T-cell (primary cell): ENCODE measurements around the gene PRSS2. TPM values are rescaled to one million over a fixed set of nuclear protein-coding genes. Genes with fewer than 3 reads are reported as not detected.
A peak's percentile ranks its signal among the peaks of the same experiment; 100 is the strongest.

Source experiments
- ATAC-seq, 4 experiments: fragments of 200-7000 bp in 3 of 4; fragments of 150-1000 bp in 1 of 4; cut with Tn5 transposase; replicated peaks in 1 of 4; 1 replicate in 3 of 4; 2 replicates in 1 of 4; pipeline ENCODE4 v1.10.0; 2021; ENCODE audit warnings: moderate library complexity in 3 of 4, mild to moderate bottlenecking in 2 of 4, moderate number of reproducible peaks in 1 of 4
- CTCF ChIA-PET, 2 donors: fragments of 300-600 bp; sonication (Branson Sonifier 250); formaldehyde crosslinking; loops; one replicate each; lab custom pipeline; 2022; ENCODE audit warnings: antibody characterized with exemption in 2 of 2; lab: Charles Lee
- POLR2A ChIA-PET, 2 donors: fragments of 300-600 bp; sonication (Branson Sonifier 250); formaldehyde crosslinking; loops; one replicate each; lab custom pipeline; 2022; ENCODE audit warnings: antibody characterized with exemption in 2 of 2; lab: Charles Lee
- DNase-seq, 35 experiments: peaks; one replicate each; pipeline versions ENCODE4 v3.0.0 to v3.0.0-alpha.2; 2013 to 2023
- H3K27ac ChIP-seq: one replicate; pipeline ENCODE4 v1.5.1; 2013; ENCODE audit warnings: low read length
- H3K27me3 ChIP-seq, 2 experiments: replicated peaks in 1 of 2; 1 replicate in 1 of 2; 2 replicates in 1 of 2; pipeline versions ENCODE4 v1.6.1 to v1.7.0; 2013; ENCODE audit warnings: low read length in 1 of 2, mixed read lengths in 1 of 2; ENCODE audit not compliant: control insufficient read depth in 2 of 2, insufficient read depth in 2 of 2; ENCODE audit errors: extremely low read depth in 1 of 2
- H3K36me3 ChIP-seq, 2 donors: 1 replicate in 1 of 2; 2 replicates in 1 of 2; pipeline versions ENCODE4 v1.6.1 to v1.7.0; 2013; ENCODE audit warnings: low read length in 1 of 2; ENCODE audit not compliant: control insufficient read depth in 2 of 2, insufficient read depth in 1 of 2; ENCODE audit errors: extremely low read depth in 1 of 2
- H3K4me1 ChIP-seq, 2 experiments: 1 replicate in 1 of 2; 2 replicates in 1 of 2; pipeline versions ENCODE4 v1.6.1 to v1.7.0; 2013; ENCODE audit warnings: low read length in 2 of 2, mixed read lengths in 1 of 2; ENCODE audit not compliant: insufficient read depth in 2 of 2, control insufficient read depth in 1 of 2; ENCODE audit errors: extremely low read depth in 1 of 2
- H3K4me3 ChIP-seq, 2 donors: 1 replicate in 1 of 2; 2 replicates in 1 of 2; pipeline versions ENCODE4 v1.5.1 to v1.7.0; 2013; ENCODE audit warnings: mild to moderate bottlenecking in 2 of 2, low read length in 1 of 2, moderate library complexity in 1 of 2; ENCODE audit not compliant: control insufficient read depth in 1 of 2; ENCODE audit errors: extremely low read depth in 1 of 2
- H3K9me3 ChIP-seq: 2 replicates; pipeline ENCODE4 v1.7.0; 2013
- H3K27ac Mint-ChIP-seq, 2 donors: one replicate each; pipeline ENCODE4 v1.8.0; 2020 to 2021; ENCODE audit warnings: mild to moderate bottlenecking in 2 of 2, mixed read lengths in 2 of 2
- H3K27me3 Mint-ChIP-seq, 2 donors: one replicate each; pipeline ENCODE4 v1.8.0; 2021 to 2022; ENCODE audit warnings: mixed read lengths in 2 of 2
- H3K36me3 Mint-ChIP-seq: one replicate; pipeline ENCODE4 v1.8.0; 2021; ENCODE audit warnings: mixed read lengths
- H3K4me1 Mint-ChIP-seq, 3 donors: one replicate each; pipeline ENCODE4 v1.8.0; 2020 to 2022; ENCODE audit warnings: mixed read lengths in 3 of 3, mild to moderate bottlenecking in 1 of 3
- H3K4me3 Mint-ChIP-seq, 3 donors: one replicate each; pipeline ENCODE4 v1.8.0; 2020 to 2022; ENCODE audit warnings: mild to moderate bottlenecking in 3 of 3, mixed read lengths in 3 of 3, moderate library complexity in 3 of 3
- H3K9me3 Mint-ChIP-seq, 3 donors: one replicate each; pipeline ENCODE4 v1.8.0; 2020 to 2022; ENCODE audit warnings: mixed read lengths in 3 of 3
- WGBS: methylation state at CpG from one replicate; pipeline ENCODE4 v1.1.5; 2013; ENCODE audit warnings: missing lambda C conversion rate; ENCODE audit not compliant: insufficient coverage; 5-methylcytosine and 5-hydroxymethylcytosine counted together
- total RNA-seq, 35 experiments: library from RNA in 6 of 35; stranded (reverse) in 6 of 35; fragments of 120-200 nt in 1 of 35; gene quantifications; one replicate each; pipeline versions ENCODE4 v1.2.1 to v1.2.4 and lab custom pipeline; 2013 to 2026

PRSS2 gene
- total RNA-seq, 5 donors from 2014 or later (not counting 1 experiment from before 2014, with no cell fraction given): 47.1 to 64.6 (median 57.7) TPM; not detected in 2

GRCh38 chr7:142807855-142808460 is 37.2 kb downstream of the PRSS2 start:
- POLR2A ChIA-PET: interaction anchor here (0.6 to 11.5 kb wide), 15 partner anchors 10 to 487 kb away, joined by 3 to 577 read pairs (median 5); no protein-coding TSS in a partner anchor

DNA sequence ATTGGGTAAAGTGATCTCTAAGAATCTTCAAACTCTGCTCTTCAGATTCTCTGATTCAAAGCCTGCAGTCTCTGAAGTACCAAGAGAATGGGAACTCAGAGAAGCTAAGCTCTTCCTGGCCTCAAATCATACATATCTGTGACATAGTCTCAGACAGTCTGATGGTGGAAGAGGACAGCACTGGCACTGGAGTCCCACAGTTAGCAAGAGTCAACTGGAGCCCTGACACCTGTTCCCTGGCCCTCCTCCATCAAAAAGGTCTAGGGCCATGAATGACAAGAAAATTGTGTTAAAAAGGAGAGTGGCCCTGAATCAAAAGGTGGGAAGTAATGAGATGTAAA is 37.7 kb downstream of the PRSS2 start:
- H3K4me1 ChIP-seq: peaks cover 88 to 94% of the 10 kb centered on the region in 2 experiments
- H3K9me3 ChIP-seq: no peaks in the 10 kb centered on the region
- no peaks in the 10 kb centered on the region for H3K27me3 Mint-ChIP-seq
- ATAC-seq: peak; percentile 42 to 54 (median 48)
- peak overlapping the region; percentile 97 for H3K27ac ChIP-seq
- CTCF ChIA-PET: interaction anchor here (0.7 to 10.8 kb wide), 21 partner anchors 9 to 598 kb away, joined by 3 to 382 read pairs (median 4); no protein-coding TSS in a partner anchor
- peaks cover 0 to 9% of the 10 kb centered on the region in 2 donors for H3K36me3 ChIP-seq
- H3K9me3 Mint-ChIP-seq: no peaks in the 10 kb centered on the region
- H3K4me3 Mint-ChIP-seq: peak overlapping the region; percentile 82 to 93 (median 83)
- H3K27ac Mint-ChIP-seq: peak overlapping the region; percentile 100
- H3K4me1 Mint-ChIP-seq: peaks cover 97 to 99% (median 99%) of the 10 kb centered on the region in 3 donors
- H3K27me3 ChIP-seq: no peaks in the 10 kb centered on the region
- H3K4me3 ChIP-seq: peak overlapping the region; percentile 35 to 41
- POLR2A ChIA-PET: interaction anchor here (0.6 to 11.5 kb wide), 16 partner anchors 11 to 487 kb away, joined by 3 to 577 read pairs (median 4); no protein-coding TSS in a partner anchor
- peak in 4 of 35 experiments; percentile 39 to 53 (median 47) for DNase-seq
- peaks cover 13% of the 10 kb centered on the region for H3K36me3 Mint-ChIP-seq

More at GRCh38 chr7:142807855-142808460, 37.2 kb downstream of the PRSS2 start:
- peaks cover 87 to 94% of the 10 kb centered on the region in 2 experiments for H3K4me1 ChIP-seq
- peak overlapping the region; percentile 97 for H3K27ac ChIP-seq
- Mint-ChIP-seq H3K4me1 (peaks cover 97 to 99% (median 99%) of the 10 kb centered on the region in 3 donors), H3K27me3 (no peaks in the 10 kb centered on the region), H3K36me3 (peaks cover 18% of the 10 kb centered on the region), H3K27ac (peak overlapping the region; percentile 100), H3K9me3 (no peaks in the 10 kb centered on the region), H3K4me3 (peak overlapping the region; percentile 82 to 93 (median 83))
- peaks cover 0 to 13% of the 10 kb centered on the region in 2 donors for H3K36me3 ChIP-seq
- ATAC-seq (peak in 3 of 4 experiments; percentile 1 to 8 (median 5)), DNase-seq (peak in 6 of 35 experiments; percentile 32 to 78 (median 49))
- CTCF ChIA-PET: interaction anchor here (0.7 to 10.8 kb wide), 24 partner anchors 9 to 572 kb away, joined by 3 to 382 read pairs (median 4); no protein-coding TSS in a partner anchor
- no CpG with 5 or more reads among the region's 3 CpGs for WGBS
- H3K9me3 ChIP-seq: no peaks in the 10 kb centered on the region
- H3K27me3 ChIP-seq: no peaks in the 10 kb centered on the region
- H3K4me3 ChIP-seq: peak overlapping the region; percentile 35 to 41

- Mint-ChIP-seq H3K9me3 (no peaks in the 10 kb centered on the region), H3K36me3 (peaks cover 10% of the 10 kb centered on the region), H3K4me3 (peak overlapping the region; percentile 82 to 93 (median 83)), H3K27me3 (no peaks in the 10 kb centered on the region), H3K4me1 (peaks cover 95 to 99% (median 97%) of the 10 kb centered on the region in 3 donors), H3K27ac (peak overlapping the region; percentile 100)
- no peaks in the 10 kb centered on the region for H3K27me3 ChIP-seq
- POLR2A ChIA-PET: interaction anchor here (0.5 to 11.5 kb wide), 12 partner anchors 11 to 488 kb away, joined by 3 to 577 read pairs (median 8); no protein-coding TSS in a partner anchor
- WGBS: 0% methylated on average over 1 of the region's 6 CpGs
- peaks cover 0 to 3% of the 10 kb centered on the region in 2 donors for H3K36me3 ChIP-seq
- H3K27ac ChIP-seq: peak overlapping the region; percentile 97
- H3K4me1 ChIP-seq: peaks cover 88 to 94% of the 10 kb centered on the region in 2 experiments
- DNase-seq (peak; percentile 86 to 99 (median 96)), ATAC-seq (peak; percentile 66 to 80 (median 70))
- H3K9me3 ChIP-seq: no peaks in the 10 kb centered on the region
- CTCF ChIA-PET: interaction anchor here (0.6 to 10.8 kb wide), 24 partner anchors 10 to 598 kb away, joined by 3 to 382 read pairs (median 4); no protein-coding TSS in a partner anchor
- peak overlapping the region; percentile 32 to 36 for H3K4me3 ChIP-seq
Observed at GRCh38 chr7:142808802-142809583, 38.2 kb downstream of the PRSS2 start.

- H3K9me3 ChIP-seq: no peaks in the 10 kb centered on the region
- ChIA-PET POLR2A (interaction anchor here (0.5 to 11.5 kb wide), 9 partner anchors 12 to 201 kb away, joined by 3 to 577 read pairs (median 10); no protein-coding TSS in a partner anchor), CTCF (interaction anchor here (0.6 to 10.8 kb wide), 31 partner anchors 9 to 834 kb away, joined by 3 to 382 read pairs (median 8); no protein-coding TSS in a partner anchor)
- Mint-ChIP-seq H3K4me1 (peaks cover 94 to 99% (median 97%) of the 10 kb centered on the region in 3 donors), H3K27ac (peak overlapping the region; percentile 100), H3K4me3 (peak overlapping the region; percentile 82 to 93 (median 83)), H3K9me3 (no peaks in the 10 kb centered on the region), H3K36me3 (peaks cover 4% of the 10 kb centered on the region), H3K27me3 (no peaks in the 10 kb centered on the region)
- H3K4me1 ChIP-seq: peaks cover 88 to 92% of the 10 kb centered on the region in 2 experiments
- WGBS: no CpG with 5 or more reads among the region's 2 CpGs
- no peaks in the 10 kb centered on the region for H3K27me3 ChIP-seq
- peak overlapping the region; percentile 97 for H3K27ac ChIP-seq
- ATAC-seq (no peak), DNase-seq (peak in 2 of 35 experiments; percentile 25 to 43)
- H3K36me3 ChIP-seq: no peaks in the 10 kb centered on the region
- peak overlapping the region; percentile 32 to 36 for H3K4me3 ChIP-seq
Observed at GRCh38 chr7:142809671-142810070, 38.9 kb downstream of the PRSS2 start.

- Histone ChIP-seq H3K9me3 (no peaks in the 10 kb centered on the region), H3K4me3 (no peak overlapping the region), H3K4me1 (peaks cover 72 to 76% of the 10 kb centered on the region in 2 experiments), H3K36me3 (no peaks in the 10 kb centered on the region), H3K27ac (peak overlapping the region; percentile 97), H3K27me3 (no peaks in the 10 kb centered on the region)
- no peaks in the 10 kb centered on the region for H3K9me3 Mint-ChIP-seq
- DNase-seq: peak in 10 of 35 experiments; percentile 30 to 85 (median 54)
- peak overlapping the region; percentile 54 to 93 (median 64) for H3K4me3 Mint-ChIP-seq
- H3K27ac Mint-ChIP-seq: peak overlapping the region; percentile 100
- ChIA-PET POLR2A (interaction anchor here (0.6 to 11.5 kb wide), 12 partner anchors 10 to 637 kb away, joined by 3 to 577 read pairs (median 5); no protein-coding TSS in a partner anchor), CTCF (interaction anchor here (0.6 to 10.8 kb wide), 66 partner anchors 10 to 569 kb away, joined by 3 to 382 read pairs (median 5); no protein-coding TSS in a partner anchor)
- H3K4me1 Mint-ChIP-seq: peaks cover 81 to 94% (median 89%) of the 10 kb centered on the region in 3 donors
- no peaks in the 10 kb centered on the region for H3K27me3 Mint-ChIP-seq
- no peaks in the 10 kb centered on the region for H3K36me3 Mint-ChIP-seq
- no peak for ATAC-seq
- WGBS: 45% methylated on average over 3 of the region's 6 CpGs
Observed at GRCh38 chr7:142811154-142811737, 40.5 kb downstream of the PRSS2 start.
